Measurements from ENCODE around the gene SCN4A.
"Not testable (repeated sequence)": the region's sequence is repeated elsewhere in the genome, so short reads cannot be mapped to it uniquely, and the experiment has no call there.

The SCN4A gene

GRCh38 chr17:63926164-63926563 lies 46.6 kb downstream of the SCN4A start:
- DNase-seq (ENCODE audit: insufficient read length), result no peak
- no peak for FAIRE-seq
- TF ChIP-seq TAF1 (IDR thresholded peaks at IDR 0.05; ENCODE audit: borderline replicate concordance, low read depth, low read length) (no peak), POLR2AphosphoS5 (IDR thresholded peaks at IDR 0.05; ENCODE audit: low read depth, low read length) (no peak), POLR2A (IDR thresholded peaks at IDR 0.05; ENCODE audit: low read depth, low read length) (no peak)

GRCh38 chr17:63925615-63926014 lies 47.1 kb downstream of the SCN4A start:
- FAIRE-seq (no peak), DNase-seq (ENCODE audit: insufficient read length) (no peak)
- no peak for TF ChIP-seq TAF1 (IDR thresholded peaks at IDR 0.05; ENCODE audit: borderline replicate concordance, low read depth, low read length)
- no peak for TF ChIP-seq POLR2AphosphoS5 (IDR thresholded peaks at IDR 0.05; ENCODE audit: low read depth, low read length)
- no peak for TF ChIP-seq POLR2A (IDR thresholded peaks at IDR 0.05; ENCODE audit: low read depth, low read length)

GRCh38 chr17:63922402-63922801 lies 50.3 kb downstream of the SCN4A start:
- DNase-seq (ENCODE audit: insufficient read length), result not testable (repeated sequence)
- peak; percentile 87 for FAIRE-seq

DNA sequence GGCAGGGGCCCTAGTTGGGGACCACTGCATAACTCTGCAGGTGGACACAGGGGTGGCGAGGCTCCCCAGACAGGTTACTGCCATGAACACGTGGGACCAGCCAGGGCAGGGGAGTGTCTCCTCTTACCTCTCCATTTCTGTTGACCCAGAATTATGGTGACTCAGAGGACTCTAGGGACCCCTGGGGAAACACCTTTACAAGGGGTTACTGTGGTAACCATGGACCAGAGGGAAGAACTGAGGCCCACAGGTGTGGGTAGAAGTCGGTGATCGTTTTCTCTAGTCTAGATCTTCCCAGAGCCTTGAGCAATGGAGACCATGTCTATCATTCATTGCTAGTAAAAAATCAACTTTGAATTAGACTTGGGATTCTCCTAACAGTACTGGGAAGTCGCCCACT lies 51.9 kb downstream of the SCN4A start:
- FAIRE-seq; DNase-seq (ENCODE audit: insufficient read length): not testable (repeated sequence)

GRCh38 chr17:63920050-63920449 lies 52.7 kb downstream of the SCN4A start:
- not testable (repeated sequence) for DNase-seq (ENCODE audit: insufficient read length); FAIRE-seq

GRCh38 chr17:63919311-63919723 lies 53.4 kb downstream of the SCN4A start:
- DNase-seq (ENCODE audit: insufficient read length) (peak; percentile 85), FAIRE-seq (peak; percentile 67)
- TF ChIP-seq POLR2AphosphoS5 (IDR thresholded peaks at IDR 0.05; ENCODE audit: low read depth, low read length), result no peak
- no peak for TF ChIP-seq TAF1 (IDR thresholded peaks at IDR 0.05; ENCODE audit: borderline replicate concordance, low read depth, low read length)
- TF ChIP-seq POLR2A (IDR thresholded peaks at IDR 0.05; ENCODE audit: low read depth, low read length), result no peak

DNA sequence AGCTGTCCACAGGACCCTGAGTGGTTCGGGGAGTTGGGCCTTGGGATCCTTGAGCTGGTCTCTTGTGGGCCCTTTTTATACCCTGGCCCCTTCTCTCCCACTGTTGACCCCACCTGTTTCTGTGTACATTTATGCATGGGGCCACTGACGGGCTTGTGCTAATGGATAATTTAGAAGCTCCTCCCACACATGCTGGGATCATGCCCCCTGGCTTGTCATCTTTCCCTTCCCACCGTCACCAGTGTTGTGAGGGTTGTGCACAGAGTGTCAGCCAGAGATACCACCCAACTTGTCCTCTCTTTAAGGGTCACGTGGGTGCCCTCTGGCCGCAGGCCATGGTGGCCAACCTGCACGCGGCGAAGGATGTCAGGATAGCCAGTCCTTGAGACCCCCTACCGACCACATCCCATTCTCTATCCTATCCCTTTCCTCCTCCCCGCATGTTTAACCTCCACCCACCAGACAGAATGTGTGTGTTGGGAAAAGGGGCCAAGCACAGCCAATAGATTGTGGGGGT lies 53.9 kb downstream of the SCN4A start, which contains the start of gene GH1:
Gene GH1 (minus strand): TSS at position 51 of the 517 bp plus-strand sequence. CDS start 63 bp downstream, outside the sequence.
- FAIRE-seq; DNase-seq (ENCODE audit: insufficient read length): not testable (repeated sequence)

GRCh38 chr17:63918305-63918704 lies 54.4 kb downstream of the SCN4A start:
- FAIRE-seq (no peak), DNase-seq (ENCODE audit: insufficient read length) (no peak)
- no peak for TF ChIP-seq TAF1 (IDR thresholded peaks at IDR 0.05; ENCODE audit: borderline replicate concordance, low read depth, low read length)

DNA sequence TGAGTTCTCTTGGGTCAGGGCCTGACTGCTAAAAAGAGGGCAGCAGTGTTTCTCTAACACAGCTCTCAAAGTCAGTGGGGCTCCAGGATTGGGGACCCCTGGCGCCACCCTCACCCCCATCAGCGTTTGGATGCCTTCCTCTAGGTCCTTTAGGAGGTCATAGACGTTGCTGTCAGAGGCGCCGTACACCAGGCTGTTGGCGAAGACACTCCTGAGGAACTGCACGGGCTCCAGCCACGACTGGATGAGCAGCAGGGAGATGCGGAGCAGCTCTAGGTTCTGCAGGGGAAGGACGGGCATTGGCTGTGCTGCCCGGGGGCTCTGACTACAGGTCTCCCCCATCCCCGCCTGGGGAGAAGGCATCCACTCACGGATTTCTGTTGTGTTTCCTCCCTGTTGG lies 55.1 kb downstream of the SCN4A start:
- TF ChIP-seq TAF1 (IDR thresholded peaks at IDR 0.05; ENCODE audit: borderline replicate concordance, low read depth, low read length) (no peak), POLR2A (IDR thresholded peaks at IDR 0.05; ENCODE audit: low read depth, low read length) (no peak), POLR2AphosphoS5 (IDR thresholded peaks at IDR 0.05; ENCODE audit: low read depth, low read length) (no peak)
- DNase-seq (ENCODE audit: insufficient read length), result no peak
- no peak for FAIRE-seq

DNA sequence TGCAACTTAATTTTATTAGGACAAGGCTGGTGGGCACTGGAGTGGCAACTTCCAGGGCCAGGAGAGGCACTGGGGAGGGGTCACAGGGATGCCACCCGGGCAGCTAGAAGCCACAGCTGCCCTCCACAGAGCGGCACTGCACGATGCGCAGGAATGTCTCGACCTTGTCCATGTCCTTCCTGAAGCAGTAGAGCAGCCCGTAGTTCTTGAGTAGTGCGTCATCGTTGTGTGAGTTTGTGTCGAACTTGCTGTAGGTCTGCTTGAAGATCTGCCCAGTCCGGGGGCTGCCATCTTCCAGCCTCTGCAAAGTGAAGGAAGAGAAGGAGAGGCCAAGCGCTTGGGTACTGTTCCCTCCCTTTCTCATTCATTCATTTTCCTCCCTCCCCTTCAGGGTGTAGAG lies 55.5 kb downstream of the SCN4A start:
- not testable (repeated sequence) for FAIRE-seq; DNase-seq (ENCODE audit: insufficient read length)

GRCh38 chr17:63916566-63917185 lies 56.0 kb downstream of the SCN4A start:
- FAIRE-seq, result no peak
- TF ChIP-seq POLR2A (IDR thresholded peaks at IDR 0.05; ENCODE audit: low read depth, low read length), result no peak
- TF ChIP-seq POLR2AphosphoS5 (IDR thresholded peaks at IDR 0.05; ENCODE audit: low read depth, low read length), result no peak
- TF ChIP-seq TAF1 (IDR thresholded peaks at IDR 0.05; ENCODE audit: borderline replicate concordance, low read depth, low read length), result no peak

DNA sequence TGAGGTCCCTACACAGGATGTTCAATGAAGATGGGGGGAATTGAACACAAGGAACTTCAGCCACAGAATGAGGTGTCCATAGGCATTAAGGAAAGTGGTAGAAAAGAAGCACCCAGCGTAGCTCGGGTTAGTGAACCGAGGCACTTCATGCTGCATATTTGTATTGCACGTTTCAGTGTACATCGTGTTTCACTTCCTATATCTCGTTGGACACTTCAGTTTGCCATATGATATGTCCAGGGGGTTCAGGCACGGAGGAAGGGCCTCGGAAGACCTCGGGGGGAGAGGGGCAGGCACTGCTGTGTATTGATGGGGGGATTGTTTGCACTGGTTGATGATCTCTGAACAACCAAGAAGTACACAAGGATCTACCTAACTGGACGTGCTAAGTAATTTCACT lies 57.0 kb downstream of the SCN4A start:
- peak; percentile 90 for FAIRE-seq
- DNase-seq (ENCODE audit: insufficient read length), result not testable (repeated sequence)

More at GRCh38 chr17:63916566-63917185, 56.0 kb downstream of the SCN4A start:
- no peak for DNase-seq (ENCODE audit: insufficient read length)

- no peak for FAIRE-seq
- TF ChIP-seq TAF1 (IDR thresholded peaks at IDR 0.05; ENCODE audit: borderline replicate concordance, low read depth, low read length) (no peak), POLR2AphosphoS5 (IDR thresholded peaks at IDR 0.05; ENCODE audit: low read depth, low read length) (no peak), POLR2A (IDR thresholded peaks at IDR 0.05; ENCODE audit: low read depth, low read length) (no peak)
- DNase-seq (ENCODE audit: insufficient read length), result no peak
These were observed 58.2 kb downstream of the SCN4A start for GRCh38 chr17:63914471-63914870.

DNA sequence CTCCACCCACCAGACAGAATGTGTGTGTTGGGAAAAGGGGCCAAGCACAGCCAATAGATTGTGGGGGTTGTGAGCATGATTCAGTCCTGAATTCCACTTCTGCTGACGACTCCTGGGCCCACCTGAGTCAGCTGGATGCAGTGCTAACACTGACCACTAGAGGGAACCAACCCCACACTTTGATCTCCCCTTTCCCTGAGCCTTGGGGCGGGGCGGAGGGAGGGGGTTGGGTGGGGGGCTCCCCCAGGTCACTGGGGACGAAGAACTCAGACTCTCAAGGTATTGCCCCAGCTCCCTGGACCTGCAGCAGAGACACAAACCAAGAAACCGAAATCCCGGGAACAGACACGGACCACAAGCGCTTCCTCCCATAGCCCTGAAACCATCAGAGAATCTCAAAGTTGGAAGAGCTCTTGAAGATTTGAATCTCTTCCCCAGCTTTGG lies 61.0 kb downstream of the SCN4A start:
- TF ChIP-seq TAF1 (IDR thresholded peaks at IDR 0.05; ENCODE audit: borderline replicate concordance, low read depth, low read length) (no peak), POLR2AphosphoS5 (IDR thresholded peaks at IDR 0.05; ENCODE audit: low read depth, low read length) (no peak), POLR2A (IDR thresholded peaks at IDR 0.05; ENCODE audit: low read depth, low read length) (no peak)
- DNase-seq (ENCODE audit: insufficient read length) (peak; percentile 61), FAIRE-seq (peak; percentile 53)
